Testis (tissue), 2 donors: Measurements from ENCODE around the gene SPRR3.

Source experiments
- CTCF ChIP-seq, 3 experiments: fragments of 450-650 bp in 2 of 3; fragments of 200-600 bp in 1 of 3; sonication (generic) in 1 of 3; IDR thresholded peaks; one replicate each; pipeline ENCODE4 v1.5.1; 2016 to 2019; ENCODE audit warnings: antibody characterized with exemption in 3 of 3, mild to moderate bottlenecking in 2 of 3, moderate library complexity in 1 of 3
- POLR2A ChIP-seq: fragments of 450-650 bp; IDR thresholded peaks from one replicate; pipeline ENCODE4 v1.6.1; 2017; ENCODE audit warnings: antibody characterized with exemption, mild to moderate bottlenecking, moderate library complexity

GRCh38 chr1:152997901-152998300 lies 3.6 kb upstream of the SPRR3 start:
- TF ChIP-seq CTCF (IDR thresholded peaks at IDR 0.05), result no peak
- no peak for TF ChIP-seq POLR2A
